ENCODE data around the gene CUZD1.
"Not testable (repeated sequence)": the region's sequence is repeated elsewhere in the genome, so short reads cannot be mapped to it uniquely, and the experiment has no call there.

CUZD1 gene

GRCh38 chr10:122875843-122876466 lies 30.3 kb upstream of the CUZD1 start:
- no peak for FAIRE-seq
- no peak for DNase-seq (ENCODE audit: insufficient read length, low spot score)
- TF ChIP-seq SPI1 (IDR thresholded peaks at IDR 0.05; ENCODE audit: low read depth, low read length) = no peak
- no peak for TF ChIP-seq POLR2AphosphoS5 (IDR thresholded peaks at IDR 0.05; ENCODE audit: low read depth, low read length)
- TF ChIP-seq TAF1 (IDR thresholded peaks at IDR 0.05; ENCODE audit: low read depth, low read length) = no peak
- no peak for TF ChIP-seq POLR2A (IDR thresholded peaks at IDR 0.05; ENCODE audit: low read depth, low read length)
- TF ChIP-seq PAX5 (IDR thresholded peaks at IDR 0.05; ENCODE audit: insufficient read depth, low read length, severe bottlenecking) = no peak
- no peak for TF ChIP-seq POU2F2 (IDR thresholded peaks at IDR 0.05; ENCODE audit: low read depth, low read length)

- DNase-seq (ENCODE audit: insufficient read length, low spot score); FAIRE-seq: not testable (repeated sequence)
Observed at GRCh38 chr10:122871947-122872346, 26.3 kb upstream of the CUZD1 start.

GRCh38 chr10:122868768-122869167 lies 23.1 kb upstream of the CUZD1 start:
- FAIRE-seq; DNase-seq (ENCODE audit: insufficient read length, low spot score): not testable (repeated sequence)

- FAIRE-seq; DNase-seq (ENCODE audit: insufficient read length, low spot score): not testable (repeated sequence)
Observed at GRCh38 chr10:122866757-122867482, 21.3 kb upstream of the CUZD1 start.

GRCh38 chr10:122864901-122865300 lies 19.2 kb upstream of the CUZD1 start:
- FAIRE-seq (no peak), DNase-seq (ENCODE audit: insufficient read length, low spot score) (no peak)
- TF ChIP-seq POLR2A (IDR thresholded peaks at IDR 0.05; ENCODE audit: low read depth, low read length) = no peak
- TF ChIP-seq POU2F2 (IDR thresholded peaks at IDR 0.05; ENCODE audit: low read depth, low read length) = no peak
- TF ChIP-seq SPI1 (IDR thresholded peaks at IDR 0.05; ENCODE audit: low read depth, low read length) = no peak
- no peak for TF ChIP-seq PAX5 (IDR thresholded peaks at IDR 0.05; ENCODE audit: insufficient read depth, low read length, severe bottlenecking)
- TF ChIP-seq POLR2AphosphoS5 (IDR thresholded peaks at IDR 0.05; ENCODE audit: low read depth, low read length) = no peak
- TF ChIP-seq TAF1 (IDR thresholded peaks at IDR 0.05; ENCODE audit: low read depth, low read length) = no peak

- FAIRE-seq (no peak), DNase-seq (ENCODE audit: insufficient read length, low spot score) (no peak)
- no peak for TF ChIP-seq SPI1 (IDR thresholded peaks at IDR 0.05; ENCODE audit: low read depth, low read length)
- TF ChIP-seq POU2F2 (IDR thresholded peaks at IDR 0.05; ENCODE audit: low read depth, low read length) = no peak
Observed at GRCh38 chr10:122864194-122864592, 18.5 kb upstream of the CUZD1 start.

- DNase-seq (ENCODE audit: insufficient read length, low spot score) = no peak
- no peak for FAIRE-seq
- no peak for TF ChIP-seq POLR2A (IDR thresholded peaks at IDR 0.05; ENCODE audit: low read depth, low read length)
- no peak for TF ChIP-seq POLR2AphosphoS5 (IDR thresholded peaks at IDR 0.05; ENCODE audit: low read depth, low read length)
- no peak for TF ChIP-seq POU2F2 (IDR thresholded peaks at IDR 0.05; ENCODE audit: low read depth, low read length)
- no peak for TF ChIP-seq PAX5 (IDR thresholded peaks at IDR 0.05; ENCODE audit: insufficient read depth, low read length, severe bottlenecking)
- no peak for TF ChIP-seq TAF1 (IDR thresholded peaks at IDR 0.05; ENCODE audit: low read depth, low read length)
- TF ChIP-seq SPI1 (IDR thresholded peaks at IDR 0.05; ENCODE audit: low read depth, low read length) = no peak
Observed at GRCh38 chr10:122863216-122864193, 17.8 kb upstream of the CUZD1 start.

GRCh38 chr10:122861711-122862161 lies 16.1 kb upstream of the CUZD1 start:
- no peak for TF ChIP-seq TAF1 (IDR thresholded peaks at IDR 0.05; ENCODE audit: low read depth, low read length)
- TF ChIP-seq POLR2A (IDR thresholded peaks at IDR 0.05; ENCODE audit: low read depth, low read length) = no peak
- no peak for TF ChIP-seq POLR2AphosphoS5 (IDR thresholded peaks at IDR 0.05; ENCODE audit: low read depth, low read length)
- TF ChIP-seq SPI1 (IDR thresholded peaks at IDR 0.05; ENCODE audit: low read depth, low read length) = no peak
- no peak for TF ChIP-seq POU2F2 (IDR thresholded peaks at IDR 0.05; ENCODE audit: low read depth, low read length)
- no peak for TF ChIP-seq PAX5 (IDR thresholded peaks at IDR 0.05; ENCODE audit: insufficient read depth, low read length, severe bottlenecking)
- no peak for DNase-seq (ENCODE audit: insufficient read length, low spot score)
- no peak for FAIRE-seq

- DNase-seq (ENCODE audit: insufficient read length, low spot score) (no peak), FAIRE-seq (no peak)
- no peak for TF ChIP-seq TAF1 (IDR thresholded peaks at IDR 0.05; ENCODE audit: low read depth, low read length)
- no peak for TF ChIP-seq PAX5 (IDR thresholded peaks at IDR 0.05; ENCODE audit: insufficient read depth, low read length, severe bottlenecking)
- no peak for TF ChIP-seq POLR2A (IDR thresholded peaks at IDR 0.05; ENCODE audit: low read depth, low read length)
- no peak for TF ChIP-seq POLR2AphosphoS5 (IDR thresholded peaks at IDR 0.05; ENCODE audit: low read depth, low read length)
- TF ChIP-seq POU2F2 (IDR thresholded peaks at IDR 0.05; ENCODE audit: low read depth, low read length) = no peak
- TF ChIP-seq SPI1 (IDR thresholded peaks at IDR 0.05; ENCODE audit: low read depth, low read length) = no peak
Observed at GRCh38 chr10:122859527-122859926, 13.9 kb upstream of the CUZD1 start.

GRCh38 chr10:122858042-122858441 lies 12.4 kb upstream of the CUZD1 start:
- not testable (repeated sequence) for DNase-seq (ENCODE audit: insufficient read length, low spot score); FAIRE-seq

Data from GM12891 (cell line).